GM10266 (cell line): ENCODE data around the gene LYRM2.

ENCODE experiments used
- DNase-seq: peaks from one replicate; pipeline ENCODE4 v3.0.0; 2012; ENCODE audit errors: extremely low spot score
- CTCF ChIP-seq: IDR thresholded peaks from 2 replicates; pipeline ENCODE4 v1.5.1; 2012; ENCODE audit warnings: mild to moderate bottlenecking, low read depth; ENCODE audit not compliant: control insufficient read depth, insufficient read depth; ENCODE audit errors: missing control alignments

LYRM2 gene

GRCh38 chr6:89596484-89596883 is 42.1 kb downstream of the LYRM2 start:
- TF ChIP-seq CTCF, result no peak
- DNase-seq, result no peak

DNA sequence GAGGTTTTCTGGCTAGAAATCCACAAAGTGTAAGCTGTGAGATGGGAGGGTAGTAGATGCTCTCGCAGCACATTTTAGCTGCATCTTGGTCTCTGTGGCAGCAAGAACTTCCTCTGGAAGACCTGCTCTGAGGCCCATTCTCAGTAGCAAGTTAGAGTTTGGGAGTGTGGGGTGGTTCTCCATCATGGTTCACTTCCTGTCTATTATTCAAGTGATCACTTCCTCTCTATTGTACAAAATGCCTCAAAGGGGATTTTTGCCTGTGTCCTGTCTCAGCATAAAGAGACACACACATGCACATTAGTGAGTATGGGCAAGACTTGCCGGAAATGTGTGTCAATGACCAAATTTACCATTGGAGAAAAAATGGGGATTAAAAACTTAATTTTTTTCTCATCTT is 42.5 kb downstream of the LYRM2 start:
- no peak for TF ChIP-seq CTCF
- peak; percentile 59 for DNase-seq

DNA sequence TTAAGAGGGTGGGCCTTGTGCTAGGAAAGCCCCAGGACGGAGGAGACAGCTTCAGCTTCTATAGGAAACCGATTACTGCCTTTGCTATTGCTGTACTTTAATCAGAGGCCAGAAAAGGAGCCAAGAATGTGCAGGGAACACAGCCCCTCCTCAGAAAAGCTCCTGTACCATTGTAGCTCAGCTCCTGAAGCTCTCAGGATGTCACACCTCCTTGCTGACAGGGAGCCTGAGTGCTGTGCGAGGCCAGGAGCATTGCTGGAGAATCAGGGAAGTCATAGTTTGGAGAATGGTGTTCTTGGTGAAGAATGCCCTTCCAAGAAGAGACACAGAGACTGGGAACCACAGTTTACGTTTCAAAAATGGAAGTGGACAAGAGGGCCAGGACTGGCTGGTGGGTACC is 46.8 kb downstream of the LYRM2 start:
- DNase-seq, result no peak
- no peak for TF ChIP-seq CTCF

DNA sequence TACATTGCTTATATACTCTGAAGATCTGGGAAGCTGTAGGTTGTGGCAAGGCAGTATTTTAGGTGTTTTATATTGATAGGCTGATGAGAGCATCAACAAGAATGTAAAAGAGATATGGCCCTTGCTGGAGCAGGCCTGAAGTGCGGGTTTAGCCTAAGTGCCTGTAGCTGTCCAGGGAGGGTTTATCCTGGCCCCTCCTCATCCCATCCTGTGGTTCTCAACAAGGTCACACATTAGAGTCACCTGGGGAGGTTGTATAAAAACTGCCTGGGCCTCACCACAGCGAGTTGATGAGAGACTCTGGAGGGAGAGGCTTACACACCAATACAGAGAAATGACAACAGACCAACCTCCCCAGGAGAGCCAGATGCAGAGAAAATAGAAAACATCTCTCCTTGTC is 48.4 kb downstream of the LYRM2 start:
- no peak for TF ChIP-seq CTCF
- DNase-seq, result no peak

DNA sequence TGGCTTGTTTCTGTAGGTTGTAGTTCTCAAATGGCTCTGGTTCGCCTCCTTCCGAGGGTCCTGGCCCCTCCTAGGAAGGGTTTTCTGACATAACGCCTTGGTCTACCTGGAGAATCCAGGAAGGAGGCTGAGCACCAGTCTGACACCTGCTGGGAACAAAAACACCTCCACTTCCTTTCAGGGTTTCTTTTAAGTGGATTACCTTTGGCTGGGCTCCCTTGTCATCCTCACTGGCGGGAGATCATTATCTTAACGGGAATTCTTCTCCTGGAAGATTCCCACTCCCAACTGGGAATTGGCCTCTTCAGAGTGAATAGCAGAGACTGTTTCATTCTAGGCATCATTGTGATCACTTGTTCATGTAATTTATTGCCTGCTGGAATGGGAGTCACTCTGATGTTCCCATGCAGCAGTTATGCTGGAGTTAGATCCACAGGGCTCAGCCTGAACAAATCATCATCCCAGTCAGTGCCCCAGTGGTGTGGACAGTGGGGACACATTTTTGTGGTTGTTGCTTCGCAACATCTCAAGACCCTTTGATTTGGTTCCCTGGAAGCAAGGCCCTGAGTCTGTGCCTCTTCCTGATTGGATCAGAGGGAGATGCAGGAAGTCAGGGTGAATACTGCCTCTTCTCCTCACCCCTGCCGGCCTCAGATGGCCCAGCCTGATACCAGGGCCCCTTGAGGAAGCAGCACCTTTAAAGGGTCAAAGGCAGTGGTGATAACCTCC is 49.1 kb downstream of the LYRM2 start:
- no peak for DNase-seq
- TF ChIP-seq CTCF, result no peak

- no peak for TF ChIP-seq CTCF
- DNase-seq, result no peak
Observed at GRCh38 chr6:89585154-89585553, 53.4 kb downstream of the LYRM2 start.

DNA sequence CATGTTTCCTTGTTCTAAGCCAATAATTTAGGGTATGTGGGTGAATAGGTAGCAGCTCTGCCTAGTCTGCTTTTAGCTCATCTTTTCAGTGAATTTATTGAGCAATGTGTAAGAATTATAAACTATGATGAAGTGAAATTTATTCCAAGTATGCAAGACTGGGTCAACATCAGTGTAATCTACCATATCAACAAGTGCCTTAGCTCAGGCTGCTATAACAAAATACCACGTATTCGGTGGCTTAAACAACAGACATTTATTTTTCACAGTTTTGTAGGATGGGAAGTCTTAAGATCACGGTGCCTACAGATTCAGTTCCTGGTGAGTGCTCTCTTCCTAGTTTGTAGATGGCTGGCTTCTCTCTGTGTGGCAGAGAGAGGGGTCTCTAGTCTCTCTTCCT is 54.0 kb downstream of the LYRM2 start:
- TF ChIP-seq CTCF, result no peak
- no peak for DNase-seq
